ENCODE results near the gene RFX3. TPM values are rescaled to one million over a fixed set of nuclear protein-coding genes. Genes with fewer than 3 reads are reported as not detected.

RFX3 gene
- total RNA-seq, 1 donor from 2014 or later = 3.8 TPM

GRCh38 chr9:3549225-3549624, 23.4 kb upstream of the RFX3 start:
- Histone ChIP-seq H3K9me3 (replicated peaks) (no peaks in the 10 kb centered on the region), H3K4me3 (no peak overlapping the region), H3K4me1 (no peaks in the 10 kb centered on the region), H3K36me3 (no peaks in the 10 kb centered on the region), H3K27ac (replicated peaks) (no peak overlapping the region), H3K27me3 (ENCODE audit: low read depth) (no peaks in the 10 kb centered on the region)
- no peak for DNase-seq
- intact Hi-C loops (cut with micrococcal nuclease) = no loop called here
- TF ChIP-seq CTCF (IDR thresholded peaks at IDR 0.05; ENCODE audit: borderline replicate concordance) = no peak

- no peak for TF ChIP-seq CTCF (IDR thresholded peaks at IDR 0.05; ENCODE audit: borderline replicate concordance)
- Histone ChIP-seq H3K27me3 (ENCODE audit: low read depth) (no peaks in the 10 kb centered on the region), H3K4me1 (no peaks in the 10 kb centered on the region), H3K27ac (replicated peaks) (no peak overlapping the region), H3K9me3 (replicated peaks) (no peaks in the 10 kb centered on the region), H3K36me3 (no peaks in the 10 kb centered on the region), H3K4me3 (no peak overlapping the region)
- DNase-seq = no peak
- intact Hi-C loops (cut with micrococcal nuclease) = no loop called here
Measured at GRCh38 chr9:3548648-3549047, 22.8 kb upstream of the RFX3 start.

- no peak for TF ChIP-seq CTCF (IDR thresholded peaks at IDR 0.05; ENCODE audit: borderline replicate concordance)
- DNase-seq = no peak
- Histone ChIP-seq H3K27ac (replicated peaks) (no peak overlapping the region), H3K36me3 (no peaks in the 10 kb centered on the region), H3K4me3 (no peak overlapping the region), H3K4me1 (no peaks in the 10 kb centered on the region), H3K27me3 (ENCODE audit: low read depth) (no peaks in the 10 kb centered on the region), H3K9me3 (replicated peaks) (no peaks in the 10 kb centered on the region)
- intact Hi-C loops (cut with micrococcal nuclease) = no loop called here
Measured at GRCh38 chr9:3541206-3541605, 15.4 kb upstream of the RFX3 start.

- no peaks in the 10 kb centered on the region for H3K9me3 ChIP-seq (replicated peaks)
- no peaks in the 10 kb centered on the region for H3K27me3 ChIP-seq (ENCODE audit: low read depth)
- H3K27ac ChIP-seq (replicated peaks) = no peak overlapping the region
- H3K4me3 ChIP-seq = no peak overlapping the region
- peaks cover 6% of the 10 kb centered on the region for H3K36me3 ChIP-seq
- H3K4me1 ChIP-seq = no peaks in the 10 kb centered on the region
- no peak for TF ChIP-seq CTCF (IDR thresholded peaks at IDR 0.05; ENCODE audit: borderline replicate concordance)
- DNase-seq = no peak
- intact Hi-C loops (cut with micrococcal nuclease) = no loop called here
Measured at GRCh38 chr9:3534614-3535404, 9.0 kb upstream of the RFX3 start.

- TF ChIP-seq CTCF (IDR thresholded peaks at IDR 0.05; ENCODE audit: borderline replicate concordance) = no peak
- Histone ChIP-seq H3K4me3 (no peak overlapping the region), H3K36me3 (peaks cover 6% of the 10 kb centered on the region), H3K4me1 (peaks cover 21% of the 10 kb centered on the region), H3K9me3 (replicated peaks) (no peaks in the 10 kb centered on the region), H3K27ac (replicated peaks) (no peak overlapping the region), H3K27me3 (ENCODE audit: low read depth) (no peaks in the 10 kb centered on the region)
- no peak for DNase-seq
- intact Hi-C loops (cut with micrococcal nuclease) = no loop called here
Measured at GRCh38 chr9:3532158-3532557, 6.4 kb upstream of the RFX3 start.

All from left ventricle myocardium inferior (tissue), 1 donor.